Measurements from ENCODE around the gene DDRGK1. TPM values are rescaled to one million over a fixed set of nuclear protein-coding genes. Genes with fewer than 3 reads are reported as not detected.

The DDRGK1 gene
- total and polyA plus RNA-seq, 2 of the 4 experiments (the other 2 are of a cell fraction), result 12.2 to 29.6 TPM

GRCh38 chr20:3231116-3231515, 26.6 kb upstream of the DDRGK1 start:
- Histone ChIP-seq H3K79me1 (ENCODE audit: low read depth in 1 of 2, low read length in 2 of 2) (no peaks in the 10 kb centered on the region), H2AFZ (replicated peaks; ENCODE audit: low read length, poor library complexity) (no peak overlapping the region), H3K36me3 (ENCODE audit: control insufficient read depth, insufficient read depth, low read length) (peaks cover 5% of the 10 kb centered on the region; the same call in 1 of the 2 replicates), H2AK5ac (ENCODE audit: low read depth, low read length) (no peak overlapping the region), H3K14ac (replicated peaks; ENCODE audit: low read depth, low read length) (no peak overlapping the region), H3K27me3 (ENCODE audit: control insufficient read depth, insufficient read depth, low read length) (peaks cover 9% of the 10 kb centered on the region; the same call in 1 of the 2 replicates), H2BK5ac (ENCODE audit: low read depth, low read length, poor library complexity, severe bottlenecking) (no peak overlapping the region), H3K9me3 (ENCODE audit: control insufficient read depth, insufficient read depth, low read length) (no peaks in the 10 kb centered on the region), H4K5ac (ENCODE audit: low read depth, low read length) (no peak overlapping the region), H3K23ac (ENCODE audit: low read depth, low read length) (no peak overlapping the region), H4K20me1 (ENCODE audit: insufficient read depth, low read length) (no peaks in the 10 kb centered on the region), H3K4me1 (ENCODE audit: control insufficient read depth, insufficient read depth, low read length) (no peaks in the 10 kb centered on the region), H3K56ac (ENCODE audit: extremely low read depth, insufficient read depth, low read length) (no peak overlapping the region), H2BK15ac (ENCODE audit: low read depth, low read length) (no peak overlapping the region), H3K27ac (ENCODE audit: insufficient read depth, low read length) (no peak overlapping the region), H2AK9ac (replicated peaks; ENCODE audit: low read depth, low read length, poor library complexity) (no peak overlapping the region), H3K18ac (ENCODE audit: low read depth, low read length) (no peak overlapping the region), H3K4me3 (ENCODE audit: insufficient read depth, low read depth, low read length) (no peak overlapping the region), H4K8ac (ENCODE audit: low read depth in 2 of 2, low read length in 2 of 2) (no peak overlapping the region), H3K4ac (ENCODE audit: low read depth, low read length) (no peak overlapping the region), H2BK120ac (ENCODE audit: low read depth, low read length) (no peak overlapping the region), H4K91ac (ENCODE audit: insufficient read depth, low read depth, low read length) (no peak overlapping the region), H3K9me1 (ENCODE audit: insufficient read depth, low read length) (no peaks in the 10 kb centered on the region), H3K4me2 (ENCODE audit: low read depth, low read length) (no peak overlapping the region), H2BK20ac (ENCODE audit: low read depth, low read length) (no peak overlapping the region), H3K9ac (ENCODE audit: low read depth, low read length) (no peak overlapping the region)
- dilution Hi-C loops (cut with HindIII; ENCODE audit: low sequenced_read_pairs, unreplicated experiment), result no loop called here
- in situ Hi-C loops (cut with MboI; ENCODE audit: low sequenced_read_pairs), result no loop called here
- ATAC-seq (ENCODE audit: low read depth) (no peak), DNase-seq (no peak)
- no TSS peak for BruUV-seq (replicated peaks)
- ChIA-PET POLR2A (ENCODE audit: unreplicated experiment) (no interaction called here), CTCF (interaction anchor here (0.9 kb wide), 1 partner anchor 12 kb away, joined by 3 read pairs; no protein-coding TSS in a partner anchor)
- WGBS, 2 experiments (ENCODE audit: extremely low coverage in 2 of 2, insufficient read length in 1 of 2), result 89% methylated on average over 3 of the region's 21 CpGs; no CpG with 5 or more reads in 1 of the 2 experiments
- TF ChIP-seq RFX5 (IDR thresholded peaks at IDR 0.05; ENCODE audit: low read depth, low read length), result no peak
- no peak for TF ChIP-seq MAZ (IDR thresholded peaks at IDR 0.05; ENCODE audit: borderline replicate concordance, low read depth, low read length)
- no peak for TF ChIP-seq ELK1 (IDR thresholded peaks at IDR 0.05; ENCODE audit: borderline replicate concordance, low read depth, low read length)
- TF ChIP-seq FOS (IDR thresholded peaks at IDR 0.05; ENCODE audit: low read depth, low read length), result no peak
- no peak for TF ChIP-seq CTCF (conservative IDR thresholded peaks at IDR 0.05; ENCODE audit: low read depth, low read length)
- no peak for TF ChIP-seq MXI1 (IDR thresholded peaks at IDR 0.05; ENCODE audit: borderline replicate concordance, low read depth, low read length)
- TF ChIP-seq BHLHE40 (IDR thresholded peaks at IDR 0.05; ENCODE audit: low read depth, low read length), result no peak
- no peak for TF ChIP-seq RAD21 (IDR thresholded peaks at IDR 0.05; ENCODE audit: low read length)
- no peak for TF ChIP-seq USF2 (IDR thresholded peaks at IDR 0.05; ENCODE audit: low read depth, low read length)
- TF ChIP-seq SMC3 (IDR thresholded peaks at IDR 0.05; ENCODE audit: low read depth, low read length), result no peak
- TF ChIP-seq CEBPB (IDR thresholded peaks at IDR 0.05; ENCODE audit: low read depth, low read length), result no peak
- TF ChIP-seq MAFK (IDR thresholded peaks at IDR 0.05; ENCODE audit: low read depth, low read length), result no peak
- intact Hi-C loops (cut with micrococcal nuclease), result no loop called here

All from IMR-90 (cell line).